ENCODE measurements around the gene VSTM2B.

Gene VSTM2B

DNA sequence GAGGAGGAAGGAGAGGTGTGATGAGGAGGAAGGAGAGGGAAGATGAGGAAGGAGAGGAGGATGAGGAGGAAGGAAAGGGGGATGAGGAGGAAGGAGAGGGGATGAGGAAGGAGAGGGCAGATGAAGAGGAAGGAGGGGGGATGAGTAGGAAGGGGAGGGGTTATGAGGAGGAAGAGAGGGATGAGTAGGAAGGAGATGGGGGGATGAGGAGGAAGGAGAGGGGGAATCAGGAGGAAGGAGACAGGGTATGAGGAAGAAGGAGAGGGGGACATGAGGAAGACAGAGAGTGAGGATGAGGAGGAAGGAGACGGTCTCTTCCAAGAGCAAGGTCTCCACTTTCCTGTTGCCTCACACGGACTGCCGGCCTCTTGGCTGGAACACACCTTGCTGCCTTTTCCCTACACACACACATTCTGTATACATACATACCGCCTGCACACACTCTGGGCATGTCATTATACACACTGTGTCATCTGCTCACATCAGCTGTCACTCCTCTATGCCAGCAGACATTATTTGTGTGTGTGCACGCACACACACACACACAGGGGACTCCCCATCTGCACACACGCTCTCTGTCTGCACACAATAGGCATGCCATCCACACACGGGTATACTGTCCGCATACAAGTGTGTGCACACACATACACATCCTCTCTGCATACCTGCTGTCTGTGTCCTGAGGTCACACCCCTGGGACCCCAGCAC, 11.1 kb upstream of the VSTM2B start:
- TF ChIP-seq, protein P1, sequence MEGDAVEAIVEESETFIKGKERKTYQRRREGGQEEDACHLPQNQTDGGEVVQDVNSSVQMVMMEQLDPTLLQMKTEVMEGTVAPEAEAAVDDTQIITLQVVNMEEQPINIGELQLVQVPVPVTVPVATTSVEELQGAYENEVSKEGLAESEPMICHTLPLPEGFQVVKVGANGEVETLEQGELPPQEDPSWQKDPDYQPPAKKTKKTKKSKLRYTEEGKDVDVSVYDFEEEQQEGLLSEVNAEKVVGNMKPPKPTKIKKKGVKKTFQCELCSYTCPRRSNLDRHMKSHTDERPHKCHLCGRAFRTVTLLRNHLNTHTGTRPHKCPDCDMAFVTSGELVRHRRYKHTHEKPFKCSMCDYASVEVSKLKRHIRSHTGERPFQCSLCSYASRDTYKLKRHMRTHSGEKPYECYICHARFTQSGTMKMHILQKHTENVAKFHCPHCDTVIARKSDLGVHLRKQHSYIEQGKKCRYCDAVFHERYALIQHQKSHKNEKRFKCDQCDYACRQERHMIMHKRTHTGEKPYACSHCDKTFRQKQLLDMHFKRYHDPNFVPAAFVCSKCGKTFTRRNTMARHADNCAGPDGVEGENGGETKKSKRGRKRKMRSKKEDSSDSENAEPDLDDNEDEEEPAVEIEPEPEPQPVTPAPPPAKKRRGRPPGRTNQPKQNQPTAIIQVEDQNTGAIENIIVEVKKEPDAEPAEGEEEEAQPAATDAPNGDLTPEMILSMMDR (IDR thresholded peaks at IDR 0.05; ENCODE audit: insufficient read depth, low read depth, low read length, missing control alignments) = no peak
- no peak for DNase-seq (ENCODE audit: low read depth)
- H3K4me3 ChIP-seq (ENCODE audit: low read depth, low read length) = no peak overlapping the region

DNA sequence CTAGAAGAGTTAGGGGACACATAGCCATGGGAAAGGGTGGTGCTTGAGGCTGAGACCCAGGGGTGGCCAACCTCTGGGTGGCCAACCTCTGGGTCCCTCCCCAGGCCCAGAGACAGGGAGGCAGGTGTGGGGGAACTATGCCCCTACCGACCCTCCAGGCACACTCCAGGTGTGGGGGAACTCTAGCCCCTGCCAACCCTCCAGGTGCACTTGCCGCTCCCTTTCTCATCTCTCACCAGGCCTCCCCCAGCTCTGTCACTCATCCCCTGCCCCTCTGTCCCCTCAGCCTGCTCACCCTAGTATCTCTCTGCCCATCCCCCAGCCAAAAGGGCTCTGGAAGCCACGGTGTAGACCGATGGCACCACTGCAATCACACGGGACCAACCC, 10.6 kb upstream of the VSTM2B start:
- TF ChIP-seq, protein P1 (IDR thresholded peaks at IDR 0.05; ENCODE audit: insufficient read depth, low read depth, low read length, missing control alignments) = no peak
- no peak for DNase-seq (ENCODE audit: low read depth)
- H3K4me3 ChIP-seq (ENCODE audit: low read depth, low read length) = no peak overlapping the region

DNA sequence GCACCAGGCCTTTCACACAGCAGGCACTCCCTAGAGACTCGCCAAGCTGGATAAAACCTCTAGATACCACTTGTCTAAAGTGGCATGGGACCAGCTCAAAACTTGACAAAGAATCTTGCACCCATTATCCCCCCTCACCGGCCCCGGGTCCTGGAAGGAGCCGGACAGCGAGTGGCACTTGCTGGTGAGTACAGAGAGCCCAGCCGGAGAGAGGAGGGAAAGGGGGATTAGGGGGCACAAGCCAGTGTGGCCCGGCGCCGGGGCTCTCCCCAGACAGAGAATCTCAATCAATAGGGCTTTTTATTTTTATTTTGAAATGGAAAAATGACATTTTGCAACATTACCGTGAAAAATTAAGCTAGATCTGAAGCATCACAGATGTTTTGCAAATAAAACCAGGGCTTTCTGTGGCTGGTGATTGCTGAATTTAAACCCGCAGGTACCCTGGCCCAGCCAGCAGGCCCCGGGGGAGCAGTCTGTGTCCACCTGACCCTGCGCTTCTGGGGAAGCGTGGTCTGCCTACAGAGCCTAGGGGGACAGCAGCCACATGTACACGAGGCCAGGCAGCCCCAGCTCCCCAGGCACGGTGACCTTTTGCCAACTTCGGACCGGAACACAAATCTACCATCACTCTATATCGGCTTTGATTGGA, 10.0 kb upstream of the VSTM2B start:
- DNase-seq (ENCODE audit: low read depth) = no peak
- TF ChIP-seq, protein P1 (IDR thresholded peaks at IDR 0.05; ENCODE audit: insufficient read depth, low read depth, low read length, missing control alignments) = no peak
- no peak overlapping the region for H3K4me3 ChIP-seq (ENCODE audit: low read depth, low read length)

DNA sequence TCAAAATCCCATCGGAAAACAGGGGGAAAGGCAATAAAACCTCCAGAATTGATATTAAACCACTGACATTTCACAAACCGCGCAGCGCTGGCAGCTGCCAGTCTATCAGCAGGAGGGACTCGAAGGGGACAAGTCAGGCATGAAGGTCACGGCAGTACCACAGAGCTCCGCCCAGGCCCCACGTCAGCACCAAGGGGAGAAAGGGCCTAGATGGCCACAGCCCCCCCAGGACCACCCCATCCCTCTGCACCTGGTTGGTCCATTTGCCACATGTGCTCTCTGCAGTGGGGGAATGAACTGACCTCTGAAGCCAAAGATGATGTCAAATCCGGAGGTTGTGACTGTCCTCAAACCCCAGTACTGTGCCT, 9.5 kb upstream of the VSTM2B start:
- TF ChIP-seq, protein P1 (IDR thresholded peaks at IDR 0.05; ENCODE audit: insufficient read depth, low read depth, low read length, missing control alignments) = no peak
- H3K4me3 ChIP-seq (ENCODE audit: low read depth, low read length) = no peak overlapping the region
- DNase-seq (ENCODE audit: low read depth) = no peak

DNA sequence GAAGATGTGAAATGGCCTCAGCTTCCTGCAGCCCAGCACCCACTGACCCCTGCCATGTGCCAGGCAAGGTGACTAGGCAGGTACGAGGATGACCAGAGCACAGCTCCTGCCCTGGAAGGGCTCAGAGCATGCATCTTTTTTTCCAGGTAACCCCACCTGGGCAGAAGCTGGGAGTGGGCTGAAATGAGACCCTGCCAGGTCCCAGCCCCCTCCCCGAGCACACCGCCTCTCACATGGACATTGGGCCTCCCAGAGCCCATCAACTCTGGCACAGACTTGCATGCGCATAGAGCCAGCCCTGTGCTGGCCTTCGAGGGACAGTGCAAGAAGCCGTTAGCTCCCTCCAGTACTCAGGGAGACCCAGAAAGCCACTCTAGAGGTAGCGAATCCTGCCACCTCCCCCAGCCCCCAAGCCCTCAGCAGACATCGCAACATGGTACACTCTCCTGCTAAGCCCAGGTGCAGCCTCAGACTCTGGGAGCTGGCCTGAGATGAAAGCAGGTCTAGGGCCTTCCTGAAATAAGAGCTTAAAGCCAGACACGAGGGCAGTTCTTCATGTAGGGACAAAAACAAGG, 8.9 kb upstream of the VSTM2B start:
- no peak for DNase-seq (ENCODE audit: low read depth)
- H3K4me3 ChIP-seq (ENCODE audit: low read depth, low read length) = no peak overlapping the region
- TF ChIP-seq, protein P1 (IDR thresholded peaks at IDR 0.05; ENCODE audit: insufficient read depth, low read depth, low read length, missing control alignments) = no peak

DNA sequence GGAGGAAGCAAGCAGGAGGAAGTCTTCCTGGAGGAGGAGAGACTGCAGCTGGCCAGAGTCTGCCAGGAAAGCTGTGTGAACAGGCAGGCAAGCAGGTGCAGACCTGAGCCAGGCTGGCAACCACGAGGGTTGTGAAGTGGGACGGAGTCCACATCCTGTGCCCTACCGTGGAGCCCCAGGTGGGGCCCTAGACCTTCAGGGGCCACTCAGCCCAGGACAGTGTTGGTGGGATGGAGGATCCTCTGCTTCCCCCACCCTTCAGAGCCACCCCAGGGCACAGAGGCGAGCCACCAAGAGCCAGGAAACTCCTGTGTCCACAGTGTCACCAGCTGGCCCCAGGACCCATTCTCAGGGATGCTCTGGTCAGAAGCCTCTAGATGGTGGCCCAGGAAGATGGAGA, 8.4 kb upstream of the VSTM2B start:
- no peak for DNase-seq (ENCODE audit: low read depth)
- H3K4me3 ChIP-seq (ENCODE audit: low read depth, low read length) = no peak overlapping the region
- TF ChIP-seq, protein P1 (IDR thresholded peaks at IDR 0.05; ENCODE audit: insufficient read depth, low read depth, low read length, missing control alignments) = no peak
